Loucy (cell line): ENCODE data around the gene DIP2A.

Experiments used
- EZH2phosphoT487 ChIP-seq: fragments of 200-600 bp; IDR thresholded peaks from 2 replicates; pipeline ENCODE4 v1.6.1; 2018; ENCODE audit warnings: antibody characterized with exemption, mild to moderate bottlenecking, moderate library complexity, borderline replicate concordance
- TF ChIP-seq, protein P1 (sequence below): fragments of 200-600 bp; sonication (generic); conservative IDR thresholded peaks from 2 replicates; pipeline ENCODE4 v1.5.1; 2014; ENCODE audit warnings: mild to moderate bottlenecking, antibody characterized with exemption, low read length

DNA sequence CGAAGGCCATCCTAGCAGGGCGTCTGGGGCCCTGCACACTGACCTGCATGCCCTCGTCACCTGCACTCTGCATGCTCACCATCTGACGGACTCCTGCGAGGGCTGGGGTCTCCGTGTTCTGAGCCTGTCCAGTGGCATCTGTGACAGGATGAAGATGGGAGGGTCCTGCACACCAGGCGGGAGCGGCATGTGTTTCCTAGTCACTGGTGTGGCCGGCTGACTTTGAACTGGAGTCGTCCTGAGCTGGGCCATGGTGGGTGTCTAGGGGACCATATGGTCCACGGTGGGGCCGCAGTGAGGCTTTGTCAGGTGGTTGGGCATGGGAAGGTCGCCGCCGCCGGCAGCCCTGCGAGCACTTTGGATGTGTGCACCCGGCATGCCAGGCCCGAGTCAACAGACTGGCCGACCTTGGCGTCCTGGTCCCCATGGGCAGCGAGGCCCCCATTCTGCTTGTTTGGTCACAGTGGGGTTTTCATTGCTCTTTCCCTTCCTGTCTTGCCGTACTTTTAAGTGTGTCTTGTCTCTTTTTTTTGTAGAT lies 16.7 kb upstream of the DIP2A start:
- TF ChIP-seq, protein P1, sequence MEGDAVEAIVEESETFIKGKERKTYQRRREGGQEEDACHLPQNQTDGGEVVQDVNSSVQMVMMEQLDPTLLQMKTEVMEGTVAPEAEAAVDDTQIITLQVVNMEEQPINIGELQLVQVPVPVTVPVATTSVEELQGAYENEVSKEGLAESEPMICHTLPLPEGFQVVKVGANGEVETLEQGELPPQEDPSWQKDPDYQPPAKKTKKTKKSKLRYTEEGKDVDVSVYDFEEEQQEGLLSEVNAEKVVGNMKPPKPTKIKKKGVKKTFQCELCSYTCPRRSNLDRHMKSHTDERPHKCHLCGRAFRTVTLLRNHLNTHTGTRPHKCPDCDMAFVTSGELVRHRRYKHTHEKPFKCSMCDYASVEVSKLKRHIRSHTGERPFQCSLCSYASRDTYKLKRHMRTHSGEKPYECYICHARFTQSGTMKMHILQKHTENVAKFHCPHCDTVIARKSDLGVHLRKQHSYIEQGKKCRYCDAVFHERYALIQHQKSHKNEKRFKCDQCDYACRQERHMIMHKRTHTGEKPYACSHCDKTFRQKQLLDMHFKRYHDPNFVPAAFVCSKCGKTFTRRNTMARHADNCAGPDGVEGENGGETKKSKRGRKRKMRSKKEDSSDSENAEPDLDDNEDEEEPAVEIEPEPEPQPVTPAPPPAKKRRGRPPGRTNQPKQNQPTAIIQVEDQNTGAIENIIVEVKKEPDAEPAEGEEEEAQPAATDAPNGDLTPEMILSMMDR = no peak
- no peak for TF ChIP-seq EZH2phosphoT487
